ENCODE results near the gene LMTK3. TPM values are rescaled to one million over a fixed set of nuclear protein-coding genes. Genes with fewer than 3 reads are reported as not detected.
A peak's percentile ranks its signal among the peaks of the same experiment; 100 is the strongest.

LMTK3 gene
- total and polyA plus RNA-seq, 12 donors, result 0.06 to 15.1 (median 2.2) TPM

- no peaks in the 10 kb centered on the region for H3K27me3 ChIP-seq
- TF ChIP-seq POLR2A (IDR thresholded peaks at IDR 0.05), result no peak
- no peak for TF ChIP-seq CTCF (IDR thresholded peaks at IDR 0.05)
- H3K4me3 ChIP-seq, result no peak overlapping the region
- DNase-seq, result peak in 1 of 7 donors; percentile 40
- intact Hi-C loops (cut with DNase I), result no loop called here
- no peaks in the 10 kb centered on the region for H3K9me3 ChIP-seq (replicated peaks in 1 of 3)
- no peaks in the 10 kb centered on the region for H3K4me1 ChIP-seq (replicated peaks in 1 of 2)
- peaks cover 0 to 62% of the 10 kb centered on the region in 2 donors for H3K36me3 ChIP-seq (replicated peaks in 1 of 2)
- no peak overlapping the region for H3K27ac ChIP-seq
- 74 to 90% (median 85%) methylated on average over 18 to 22 of the region's 22 CpGs for WGBS, 4 donors
Measured at GRCh38 chr19:48454150-48454730, 57.4 kb downstream of the LMTK3 start.

- no peak for TF ChIP-seq POLR2A (IDR thresholded peaks at IDR 0.05)
- TF ChIP-seq CTCF (IDR thresholded peaks at IDR 0.05), result no peak
- no peaks in the 10 kb centered on the region for H3K4me1 ChIP-seq (replicated peaks in 1 of 2)
- intact Hi-C loops (cut with DNase I), result no loop called here
- 81 to 90% (median 86%) methylated on average over 7 to 33 of the region's 33 CpGs for WGBS, 4 donors
- H3K9me3 ChIP-seq (replicated peaks in 1 of 3), result no peaks in the 10 kb centered on the region
- peaks cover 0 to 70% of the 10 kb centered on the region in 2 donors for H3K36me3 ChIP-seq (replicated peaks in 1 of 2)
- no peak overlapping the region for H3K27ac ChIP-seq
- no peaks in the 10 kb centered on the region for H3K27me3 ChIP-seq
- H3K4me3 ChIP-seq, result no peak overlapping the region
- DNase-seq, result no peak
Measured at GRCh38 chr19:48452289-48453190, 59.1 kb downstream of the LMTK3 start.

- H3K4me3 ChIP-seq, result no peak overlapping the region
- H3K9me3 ChIP-seq (replicated peaks in 1 of 3), result no peaks in the 10 kb centered on the region
- WGBS, 4 donors, result 90 to 96% (median 91%) methylated on average over 7 to 12 of the region's 12 CpGs
- H3K27me3 ChIP-seq, result no peaks in the 10 kb centered on the region
- TF ChIP-seq CTCF (IDR thresholded peaks at IDR 0.05) (no peak), POLR2A (IDR thresholded peaks at IDR 0.05) (no peak)
- H3K36me3 ChIP-seq (replicated peaks in 1 of 2), result peaks cover 0 to 75% of the 10 kb centered on the region in 2 donors
- no peak for DNase-seq
- H3K4me1 ChIP-seq (replicated peaks in 1 of 2), result peaks cover under 1% of the 10 kb centered on the region in 2 donors
- intact Hi-C loops (cut with DNase I), result no loop called here
- H3K27ac ChIP-seq, result no peak overlapping the region
Measured at GRCh38 chr19:48451624-48452023, 60.0 kb downstream of the LMTK3 start.

- WGBS, 4 donors, result 91 to 95% (median 93%) methylated on average over 11 to 15 of the region's 15 CpGs
- Histone ChIP-seq H3K36me3 (replicated peaks in 1 of 2) (peaks cover 0 to 70% of the 10 kb centered on the region in 2 donors), H3K4me1 (replicated peaks in 1 of 2) (peaks cover 5 to 6% of the 10 kb centered on the region in 2 donors), H3K9me3 (replicated peaks in 1 of 3) (no peaks in the 10 kb centered on the region), H3K4me3 (no peak overlapping the region), H3K27ac (no peak overlapping the region), H3K27me3 (no peaks in the 10 kb centered on the region)
- no peak for TF ChIP-seq CTCF (IDR thresholded peaks at IDR 0.05)
- TF ChIP-seq POLR2A (IDR thresholded peaks at IDR 0.05), result no peak
- no peak for DNase-seq
- intact Hi-C loops (cut with DNase I), result no loop called here
Measured at GRCh38 chr19:48450863-48451262, 60.8 kb downstream of the LMTK3 start.
